GM18907 (cell line): ENCODE measurements around the gene MAN2A1.
"Not testable (repeated sequence)": the region's sequence is repeated elsewhere in the genome, so short reads cannot be mapped to it uniquely, and the experiment has no call there.

Experiments used
- ATAC-seq: cut with Tn5 transposase; IDR thresholded peaks from one replicate; pipeline ENCODE4 v1.9.1; 2021; ENCODE audit warnings: mild to moderate bottlenecking, moderate library complexity; ENCODE audit not compliant: unreplicated experiment

The MAN2A1 gene

GRCh38 chr5:109857405-109858031 is 167.8 kb downstream of the MAN2A1 start:
- no peak for ATAC-seq

GRCh38 chr5:109859537-109859936 is 169.8 kb downstream of the MAN2A1 start:
- no peak for ATAC-seq

- no peak for ATAC-seq
Measured at GRCh38 chr5:109862301-109862700, 172.6 kb downstream of the MAN2A1 start.

GRCh38 chr5:109863752-109864151 is 174.0 kb downstream of the MAN2A1 start:
- peak; percentile 57 for ATAC-seq

- ATAC-seq: no peak
Measured at GRCh38 chr5:109865637-109866036, 175.9 kb downstream of the MAN2A1 start.

- ATAC-seq: no peak
Measured at GRCh38 chr5:109866051-109866450, 176.3 kb downstream of the MAN2A1 start.

GRCh38 chr5:109868737-109869136 is 179.0 kb downstream of the MAN2A1 start:
- ATAC-seq: no peak

- no peak for ATAC-seq
Measured at GRCh38 chr5:109873687-109874086, 184.0 kb downstream of the MAN2A1 start.

GRCh38 chr5:109874108-109874507 is 184.4 kb downstream of the MAN2A1 start:
- ATAC-seq: no peak

GRCh38 chr5:109876030-109876725 is 186.5 kb downstream of the MAN2A1 start:
- no peak for ATAC-seq

GRCh38 chr5:109876941-109877669 is 187.4 kb downstream of the MAN2A1 start:
- no peak for ATAC-seq

- ATAC-seq: no peak
Measured at GRCh38 chr5:109877670-109878045, 187.9 kb downstream of the MAN2A1 start.

- no peak for ATAC-seq
Measured at GRCh38 chr5:109878887-109879286, 189.2 kb downstream of the MAN2A1 start.

- ATAC-seq: no peak
Measured at GRCh38 chr5:109880907-109881685, 191.4 kb downstream of the MAN2A1 start.

GRCh38 chr5:109882546-109882945 is 192.8 kb downstream of the MAN2A1 start:
- ATAC-seq: no peak

GRCh38 chr5:109884676-109885075 is 194.9 kb downstream of the MAN2A1 start:
- no peak for ATAC-seq

GRCh38 chr5:109885205-109885604 is 195.5 kb downstream of the MAN2A1 start:
- ATAC-seq: no peak

- ATAC-seq: no peak
Measured at GRCh38 chr5:109888989-109889388, 199.3 kb downstream of the MAN2A1 start.

GRCh38 chr5:109893271-109893670 is 203.5 kb downstream of the MAN2A1 start:
- not testable (repeated sequence) for ATAC-seq

- ATAC-seq: no peak
Measured at GRCh38 chr5:109898269-109899162, 208.8 kb downstream of the MAN2A1 start.
